DMS 273 treated with DMSO at 0.1 percent for 48 hours (cell line): Measurements from ENCODE around the gene BSPRY.
"Not testable (repeated sequence)": the region's sequence is repeated elsewhere in the genome, so short reads cannot be mapped to it uniquely, and the experiment has no call there.

ENCODE experiments used
- DNase-seq: peaks from one replicate; lab custom pipeline; 2025; lab: John Stamatoyannopoulos, UW

The BSPRY gene

DNA sequence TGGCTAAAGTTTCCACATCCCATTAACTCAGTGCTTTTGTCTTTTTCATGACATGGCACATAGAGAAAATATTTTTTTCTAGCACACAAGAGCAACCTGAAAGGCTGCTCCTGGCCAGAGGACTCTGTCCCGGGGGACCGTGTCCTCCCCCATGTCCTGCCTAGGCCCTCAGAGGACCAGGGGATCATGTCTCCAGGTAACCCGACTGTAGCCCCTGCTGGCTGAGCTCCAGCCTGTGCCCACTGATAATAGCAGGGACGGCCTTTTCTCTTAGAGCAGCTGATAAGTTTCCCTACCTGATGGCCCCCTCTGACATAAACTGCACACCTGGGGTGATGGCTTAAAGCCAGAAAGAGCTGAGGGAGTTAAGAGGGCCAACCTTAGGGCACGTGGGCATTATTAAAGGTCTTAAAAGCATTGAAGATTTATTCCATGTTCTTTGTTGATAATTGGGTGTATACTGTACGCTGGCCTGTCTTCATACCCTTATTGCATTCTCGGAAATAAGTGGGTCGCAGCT, 21.5 kb downstream of the BSPRY start:
- DNase-seq, result no peak

DNA sequence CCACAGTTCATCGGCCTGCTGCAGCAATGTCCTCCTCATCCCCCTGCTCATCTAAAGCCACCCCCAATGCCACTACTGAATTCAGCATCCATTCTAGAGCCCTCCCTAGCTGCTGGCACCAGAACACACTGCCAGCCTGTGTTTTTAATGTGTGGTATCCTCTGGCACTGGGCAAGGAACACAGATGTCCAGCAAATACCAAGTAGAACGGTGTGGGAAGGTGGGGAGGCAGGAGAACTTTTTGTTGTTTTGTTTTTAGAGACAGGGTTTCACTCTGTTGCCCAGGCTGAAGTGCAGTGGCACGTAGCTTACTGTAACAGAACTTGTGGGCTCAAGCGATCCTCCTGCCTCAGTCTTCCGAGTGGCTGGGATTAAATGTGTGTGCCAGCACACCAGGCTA, 22.7 kb downstream of the BSPRY start:
- no peak for DNase-seq

DNA sequence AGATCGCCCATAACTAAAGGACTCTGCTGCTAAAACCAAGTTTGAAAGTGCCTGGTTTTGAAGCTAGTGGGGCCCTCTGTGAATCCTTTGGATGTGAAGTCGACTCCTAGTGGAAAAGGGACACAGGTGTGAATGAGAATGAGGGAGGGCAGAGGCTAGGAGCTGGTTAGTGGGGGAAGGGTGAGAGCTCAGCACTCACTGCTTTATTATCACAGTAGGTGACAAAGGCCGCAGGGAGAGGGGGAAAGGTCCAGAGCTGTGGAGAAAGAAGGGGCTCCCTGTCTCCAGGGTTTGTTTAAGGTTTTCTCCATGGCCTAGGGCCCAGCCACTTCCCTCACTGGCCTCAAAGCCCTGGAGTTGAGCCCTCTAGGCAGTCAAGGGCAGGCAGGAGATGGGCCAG, 23.9 kb downstream of the BSPRY start:
- no peak for DNase-seq

DNA sequence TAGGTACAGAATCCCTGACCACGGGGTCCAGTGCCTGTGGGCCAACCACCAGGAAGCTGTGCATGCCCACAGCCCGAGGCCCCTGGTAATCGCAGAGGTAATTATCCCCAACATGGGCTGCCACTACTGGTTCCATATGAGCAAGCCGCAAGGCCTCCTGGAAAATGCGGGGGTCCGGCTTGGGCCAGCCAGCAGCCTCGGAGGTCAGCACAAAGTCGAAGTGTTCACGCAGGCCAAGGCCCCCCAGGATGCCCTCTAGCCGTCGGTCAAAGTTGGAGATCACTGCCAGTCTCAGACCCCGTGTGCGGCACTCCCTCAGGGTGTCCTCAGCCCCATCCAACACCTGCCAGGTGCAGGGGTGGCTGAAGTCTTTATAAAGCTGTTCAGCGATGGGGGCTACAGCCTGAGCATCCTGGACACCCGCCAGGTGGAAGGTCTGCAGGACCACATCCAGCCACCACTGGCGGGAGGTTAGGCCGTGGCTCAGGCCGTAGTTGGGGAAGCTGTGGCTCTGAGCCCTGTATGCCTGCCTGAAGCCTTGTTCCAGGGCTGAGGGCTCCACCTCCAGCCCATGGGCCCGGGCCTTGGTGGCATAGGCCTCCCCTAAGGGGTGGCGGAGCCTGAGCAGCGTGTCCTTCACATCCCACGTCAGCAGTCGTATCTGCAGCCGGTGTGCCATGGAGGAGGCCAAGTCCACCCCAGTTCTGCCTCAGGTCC, 24.5 kb downstream of the BSPRY start:
- DNase-seq, result no peak

DNA sequence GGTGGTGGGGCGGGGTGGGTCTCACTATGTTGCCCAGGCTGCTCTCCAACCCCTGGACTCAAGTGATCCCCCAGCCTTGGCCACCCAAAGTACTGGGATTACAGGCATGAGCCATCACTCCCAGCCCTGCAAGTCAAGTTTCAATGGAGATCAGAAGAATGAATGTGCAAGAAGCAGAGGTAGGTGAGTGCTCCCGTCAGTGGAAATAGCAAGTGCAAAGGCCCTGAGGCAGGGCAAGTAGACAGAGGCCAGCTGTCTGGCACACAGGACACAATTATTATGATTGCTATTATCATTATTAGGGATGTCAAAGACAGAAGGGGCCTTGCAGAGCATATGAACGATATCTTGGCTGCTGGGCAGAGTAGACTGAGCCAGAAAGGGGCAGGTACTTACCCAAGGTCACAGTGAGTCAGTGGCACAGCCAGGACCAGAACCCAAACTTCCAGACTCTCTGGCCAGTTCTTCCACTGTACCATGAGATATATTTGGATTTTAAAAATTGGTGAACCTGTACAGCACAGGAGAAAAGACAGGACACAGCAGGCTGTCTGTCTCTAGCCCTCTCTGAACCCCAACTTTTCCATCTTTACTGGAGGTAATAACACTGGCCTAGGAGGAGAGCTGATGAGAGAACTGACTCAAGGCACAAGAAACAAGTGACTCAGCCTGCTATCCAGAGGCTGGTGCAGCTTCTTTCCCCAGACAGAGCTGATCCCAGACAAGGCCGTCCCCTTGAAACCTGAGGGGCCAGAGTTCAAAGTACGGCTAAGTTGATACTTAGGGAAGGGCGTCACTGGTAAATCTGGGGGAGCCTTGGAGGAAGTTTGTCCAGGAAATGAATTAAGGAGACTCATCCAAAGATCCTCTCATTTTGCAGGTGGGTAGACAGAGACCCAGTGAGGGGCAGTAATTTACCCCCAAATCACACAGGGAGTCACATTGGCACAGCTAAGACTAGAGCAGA, 26.0 kb downstream of the BSPRY start:
- DNase-seq, result no peak

DNA sequence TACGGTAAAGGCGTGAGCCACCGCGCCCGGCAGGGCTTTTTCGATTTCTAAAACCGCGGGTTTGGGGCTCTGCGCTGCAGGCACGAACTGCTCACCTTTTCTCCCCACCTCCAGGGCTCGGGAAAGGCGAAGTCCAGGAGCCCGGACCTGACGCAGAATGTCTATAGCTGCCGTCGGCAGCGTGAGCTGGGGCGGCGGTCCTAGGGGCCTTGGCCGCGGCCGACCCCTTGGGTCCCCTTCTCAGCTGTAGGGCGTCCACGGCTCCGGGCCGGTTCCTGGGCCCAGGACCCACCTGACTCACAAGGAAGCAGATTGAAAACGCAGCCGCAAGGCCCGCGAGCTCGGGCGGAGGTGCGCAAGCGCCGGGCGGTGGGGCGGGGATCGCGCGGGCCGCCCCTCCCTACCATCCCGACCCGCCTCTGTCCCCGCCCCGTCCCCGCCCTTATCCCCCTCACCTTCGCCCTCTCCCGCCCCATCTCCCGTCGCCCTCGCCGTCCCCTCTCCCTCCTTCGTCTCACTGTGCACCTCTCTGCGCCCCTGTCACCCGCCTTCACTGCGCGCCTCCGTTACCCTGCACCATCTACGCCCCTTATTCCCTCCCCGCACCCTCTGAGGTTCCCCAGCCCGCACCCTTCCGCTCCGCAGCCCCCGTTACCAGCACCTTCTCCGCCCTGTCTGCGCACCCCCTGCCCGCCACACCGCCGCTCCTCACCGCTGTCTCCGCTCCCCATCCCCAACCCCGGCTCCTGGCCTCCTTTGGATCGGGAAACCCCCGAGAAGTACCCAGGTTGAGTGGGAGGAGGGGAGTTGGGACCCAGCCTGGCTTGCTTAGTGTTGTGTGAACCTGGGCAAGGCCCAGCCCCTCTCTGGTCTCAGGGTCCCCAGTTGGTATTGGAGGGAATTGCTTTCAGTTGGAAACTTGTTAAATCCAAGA, 27.6 kb downstream of the BSPRY start, which contains the start of gene HDHD3:
HDHD3 (minus strand) TSS at position 353 of the 934 bp plus-strand sequence. CDS start 2,632 bp downstream, outside the sequence.
- peak; percentile 44 for DNase-seq

DNA sequence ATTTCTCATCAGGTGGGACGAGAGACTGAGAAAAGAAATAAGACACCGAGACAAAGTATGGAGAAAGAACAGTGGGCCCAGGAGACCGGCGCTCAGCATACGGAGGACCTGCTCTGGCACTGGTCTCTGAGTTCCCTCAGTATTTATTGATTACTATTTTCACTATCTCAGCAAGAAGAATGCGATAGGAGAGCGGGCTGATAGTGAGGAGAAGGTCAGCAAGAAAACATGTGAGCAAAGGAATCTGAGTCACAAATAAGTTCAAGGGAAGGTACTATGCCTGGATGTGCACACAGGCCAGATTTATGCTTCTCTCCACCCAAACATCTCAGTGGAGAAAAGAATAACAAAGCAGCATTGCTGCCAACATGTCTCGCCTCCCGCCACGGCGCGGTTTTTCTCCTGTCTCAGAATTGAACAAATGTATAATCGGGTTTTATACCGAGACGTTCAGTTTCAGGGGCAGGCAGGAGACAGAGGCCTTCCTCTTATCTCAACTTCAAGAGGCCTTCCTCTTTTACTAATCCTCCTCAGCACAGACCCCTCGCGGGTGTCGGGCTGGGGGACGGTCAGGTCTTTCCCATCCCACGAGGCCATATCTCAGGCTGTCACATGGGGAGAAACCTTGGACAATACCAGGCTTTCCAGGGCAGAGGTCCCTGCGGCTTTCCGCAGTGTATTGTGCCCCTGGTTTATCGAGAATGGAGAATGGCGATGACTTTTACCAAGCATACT, 29.9 kb downstream of the BSPRY start:
- DNase-seq, result not testable (repeated sequence)

DNA sequence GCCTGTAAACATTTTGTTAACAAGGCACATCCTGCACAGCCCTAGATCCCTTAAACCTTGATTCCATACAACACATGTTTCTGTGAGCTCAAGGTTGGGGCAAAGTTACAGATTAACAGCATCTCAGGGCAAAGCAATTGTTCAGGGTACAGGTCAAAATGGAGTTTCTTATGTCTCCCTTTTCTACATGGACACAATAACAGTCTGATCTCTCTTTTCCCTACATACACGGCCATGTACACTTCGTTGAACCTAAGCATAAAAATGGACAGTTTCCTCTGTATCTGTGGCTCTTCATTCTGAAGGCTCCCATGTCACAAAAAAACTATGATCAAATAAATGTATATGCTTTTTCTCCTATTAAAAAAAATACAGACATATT, 30.5 kb downstream of the BSPRY start:
- not testable (repeated sequence) for DNase-seq

DNA sequence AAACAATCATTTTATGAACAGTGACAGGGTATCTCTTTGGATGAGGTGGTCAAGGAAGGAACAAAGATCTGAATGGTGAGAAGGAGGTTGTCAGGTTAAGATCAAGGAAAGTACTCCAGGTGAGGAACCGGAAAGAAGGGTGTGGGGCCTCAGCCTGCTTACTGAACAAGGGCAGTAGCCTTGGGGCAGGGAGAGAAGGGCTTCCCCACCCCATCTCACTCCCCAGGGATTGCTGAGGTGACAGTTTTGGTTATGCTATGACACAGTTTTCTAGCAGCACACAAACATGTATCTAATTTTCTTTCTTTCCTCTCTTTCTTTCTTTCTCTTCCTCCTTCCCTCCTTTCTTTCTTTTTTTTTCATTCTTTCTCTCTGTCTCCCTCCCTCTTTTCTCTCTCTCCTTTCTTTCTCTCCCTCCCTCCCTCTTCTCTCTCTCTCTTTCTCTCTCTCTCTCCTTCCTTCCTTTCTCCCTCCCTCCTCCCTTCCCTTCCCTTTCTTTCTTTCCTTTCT, 31.6 kb downstream of the BSPRY start:
- no peak for DNase-seq

DNA sequence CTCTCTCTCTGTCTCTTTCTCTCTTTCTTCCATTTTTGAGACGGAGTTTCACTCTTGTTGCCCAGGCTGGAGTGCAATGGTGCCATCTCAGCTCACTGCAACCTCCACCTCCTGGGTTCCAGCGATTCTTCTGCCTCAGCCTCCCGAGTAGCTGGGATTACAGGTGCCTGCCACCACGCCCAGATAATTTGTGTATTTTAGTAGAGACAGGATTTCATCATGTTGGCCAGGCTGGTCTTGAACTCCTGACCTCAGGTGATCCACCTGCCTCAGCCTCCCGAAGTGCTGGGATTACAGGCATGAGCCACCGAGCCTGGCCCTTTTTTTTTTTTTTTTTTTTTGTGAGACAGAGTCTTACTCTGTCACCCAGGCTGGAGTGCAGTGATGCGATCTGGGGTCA, 32.1 kb downstream of the BSPRY start:
- not testable (repeated sequence) for DNase-seq

DNA sequence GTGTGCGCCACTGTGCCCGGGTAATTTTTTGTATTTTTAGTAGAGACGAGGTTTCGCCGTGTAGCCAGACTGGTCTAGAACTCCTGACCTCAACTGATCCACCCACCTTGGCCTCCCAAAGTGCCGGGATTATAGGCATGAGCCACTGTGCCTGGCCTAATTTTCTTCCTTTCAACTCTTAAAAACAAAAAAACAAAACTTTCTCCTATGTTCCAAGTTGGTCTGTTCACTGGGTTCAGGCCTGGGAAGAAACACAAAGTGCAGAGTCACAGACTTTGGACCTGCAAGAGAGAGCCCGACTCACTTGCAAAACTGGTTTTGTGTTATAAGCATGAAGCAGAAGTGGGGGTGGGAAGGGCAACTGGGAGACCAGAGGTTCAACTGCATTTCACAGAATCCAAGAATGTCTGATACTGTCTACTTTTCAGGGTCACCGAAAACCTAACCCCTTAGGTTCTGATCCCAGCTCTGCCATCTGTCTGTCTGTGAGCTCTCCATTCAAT, 32.6 kb downstream of the BSPRY start:
- no peak for DNase-seq

DNA sequence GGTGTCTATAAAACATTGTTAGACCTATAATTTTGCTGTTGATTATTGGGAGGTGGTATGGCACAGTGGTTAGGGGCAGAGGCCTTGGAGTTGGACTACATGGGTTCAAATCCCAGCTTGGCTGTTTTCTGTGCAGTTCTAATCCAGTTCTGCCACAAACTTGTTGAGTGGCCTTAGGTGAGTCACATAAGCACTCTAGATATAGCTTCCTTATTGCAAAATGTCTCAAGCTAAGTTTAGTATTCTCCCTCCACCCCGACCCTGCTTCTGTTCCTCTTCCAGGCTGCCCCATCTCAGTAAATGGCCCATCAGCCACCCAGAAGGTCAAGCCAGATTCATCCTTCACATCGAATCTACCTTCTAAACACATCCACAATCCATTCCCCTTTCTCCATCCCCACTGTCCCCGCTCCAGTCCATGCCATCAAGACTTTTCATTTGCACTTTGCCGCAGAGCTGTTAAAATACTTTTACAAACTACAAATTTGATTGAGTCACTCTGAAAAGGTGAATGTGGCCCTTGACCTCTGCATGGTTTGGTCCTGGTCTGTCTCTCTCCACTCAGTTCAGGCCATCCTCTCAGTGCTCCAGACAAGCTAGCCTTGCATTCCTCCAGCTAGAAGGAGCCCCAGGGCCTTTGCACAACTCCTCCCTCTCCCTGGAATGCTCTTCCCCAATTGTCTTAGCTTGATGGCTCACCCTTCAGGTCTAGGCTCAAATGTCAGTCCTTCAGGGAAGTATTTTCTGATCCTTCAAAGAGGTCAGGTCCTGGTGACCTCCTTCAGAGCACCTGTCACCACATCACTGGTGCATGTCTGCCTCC, 37.4 kb downstream of the BSPRY start:
- no peak for DNase-seq

DNA sequence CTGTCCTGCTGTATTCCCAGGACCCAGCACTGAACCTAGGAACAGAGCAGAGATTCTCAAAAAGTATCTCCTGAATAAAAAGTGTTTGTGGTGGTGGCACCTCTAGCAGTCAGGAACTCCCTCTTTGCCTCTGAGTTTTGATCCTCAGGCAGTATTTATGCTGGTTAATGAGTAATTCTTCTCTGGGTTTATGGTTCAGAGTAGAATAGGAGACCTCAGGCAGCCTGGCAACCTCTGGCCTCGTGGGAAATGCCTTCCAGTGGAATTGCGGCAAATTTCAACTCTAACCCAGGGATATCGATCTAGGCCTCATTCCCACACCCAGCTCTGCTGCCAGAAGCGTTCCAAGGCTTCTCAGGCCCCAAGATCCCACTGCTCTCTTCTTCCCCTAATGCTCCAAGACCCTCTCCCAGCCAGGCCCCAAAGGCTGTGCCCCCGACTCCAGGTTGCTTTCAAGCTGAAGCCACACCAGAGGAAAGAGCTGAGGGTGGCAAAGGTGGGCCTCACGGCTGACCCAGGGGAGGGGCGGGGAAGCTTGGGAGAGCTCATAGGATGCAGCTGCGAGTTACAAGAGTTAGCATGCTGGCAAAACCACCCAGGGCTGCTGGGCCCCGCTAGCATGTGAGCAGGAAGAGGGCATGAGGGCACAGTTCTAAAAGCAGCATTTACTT, 38.4 kb downstream of the BSPRY start:
- DNase-seq, result no peak

DNA sequence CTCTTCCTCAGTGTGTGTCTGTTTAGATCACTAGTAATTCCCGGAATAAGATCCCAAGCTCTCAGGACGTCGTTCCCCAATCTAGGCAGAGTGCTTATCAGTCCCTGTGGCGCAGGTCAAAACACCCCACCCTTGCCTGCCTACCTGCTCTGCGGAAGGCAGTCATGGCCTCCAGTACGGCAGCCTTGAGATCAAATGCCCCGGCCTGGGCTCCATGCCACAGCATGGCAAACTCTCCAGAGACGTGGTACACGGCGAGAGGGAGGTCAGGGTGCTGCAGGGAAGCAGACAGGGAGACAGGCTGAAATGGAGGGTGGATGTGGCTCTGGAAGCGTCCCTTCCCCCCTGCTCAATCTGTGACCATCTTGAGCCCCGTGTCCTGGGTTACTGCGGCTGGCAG, 39.5 kb downstream of the BSPRY start:
- no peak for DNase-seq

DNA sequence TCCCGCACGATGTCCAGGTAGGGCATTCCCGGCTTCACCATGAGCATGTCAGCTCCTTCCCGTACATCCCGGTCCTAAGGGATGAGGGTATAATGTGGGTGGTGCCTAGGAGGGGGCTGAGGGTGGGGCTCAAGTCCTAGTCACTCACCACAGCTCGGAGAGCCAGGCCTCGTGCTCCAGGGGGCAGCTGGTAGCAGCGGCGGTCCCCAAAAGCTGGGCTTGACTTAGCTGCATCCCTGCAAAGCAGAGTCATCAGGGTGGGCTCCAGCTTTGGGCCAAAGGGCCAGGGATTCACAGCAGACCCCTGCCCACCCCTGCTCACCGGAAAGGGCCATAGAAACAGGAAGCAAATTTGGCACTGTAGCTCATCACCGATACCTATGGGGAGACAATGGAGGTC, 40.1 kb downstream of the BSPRY start:
- no peak for DNase-seq

DNA sequence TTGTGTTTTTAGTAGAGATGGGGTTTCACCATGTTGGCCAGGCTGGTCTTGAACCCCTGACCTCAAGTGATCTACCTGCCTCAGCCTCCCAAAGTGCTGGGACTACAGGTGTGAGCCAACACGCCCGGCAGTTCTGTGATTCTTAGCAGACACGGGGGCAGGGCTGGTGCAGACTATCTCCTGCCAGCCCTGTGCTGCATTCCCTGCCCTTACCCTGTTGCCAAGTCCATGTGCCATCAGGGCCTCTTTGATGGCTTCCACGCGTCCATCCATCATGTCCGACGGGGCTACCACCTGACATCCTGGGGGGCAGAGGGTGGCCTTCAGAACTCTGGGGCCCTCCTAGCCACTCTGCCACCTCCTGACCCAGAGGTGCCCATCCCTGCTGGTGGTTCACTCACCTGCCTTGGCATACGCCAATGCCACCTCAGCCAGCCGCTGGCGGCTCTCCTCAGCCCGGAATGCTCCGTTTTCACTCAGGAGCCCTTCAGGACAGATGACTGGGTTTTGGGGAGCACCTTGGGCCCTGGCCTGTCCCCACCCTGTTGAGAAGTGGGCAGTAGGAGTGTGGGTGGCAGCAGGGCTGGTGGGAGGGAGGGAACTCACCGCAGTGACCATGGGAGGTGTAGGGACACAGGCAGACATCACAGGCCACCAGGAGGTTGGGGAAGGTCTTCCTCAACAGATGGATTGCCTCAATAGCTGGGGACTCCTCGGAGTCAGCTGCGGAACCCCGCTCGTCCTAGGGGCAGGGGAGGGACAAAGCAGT, 41.0 kb downstream of the BSPRY start:
- no peak for DNase-seq

DNA sequence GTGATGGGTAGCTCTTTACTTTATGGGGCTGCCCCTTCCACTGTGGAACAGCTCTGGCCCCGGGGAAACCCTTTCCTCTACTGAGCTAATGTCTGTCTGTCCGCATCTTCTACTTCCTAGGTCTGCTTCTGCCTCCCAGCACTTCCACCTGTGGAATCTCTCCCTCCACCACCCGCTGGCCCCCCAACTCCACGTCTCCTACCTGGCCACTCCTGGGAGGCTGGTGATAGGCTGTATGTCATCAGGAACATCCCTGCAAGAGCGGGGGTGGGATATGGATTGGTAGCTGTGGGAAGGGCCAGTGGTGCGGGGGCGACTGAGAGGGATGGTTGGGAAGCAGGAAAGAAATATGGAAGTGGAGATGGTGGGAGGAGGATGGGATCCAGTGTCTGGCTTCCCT, 42.6 kb downstream of the BSPRY start:
- DNase-seq, result no peak

DNA sequence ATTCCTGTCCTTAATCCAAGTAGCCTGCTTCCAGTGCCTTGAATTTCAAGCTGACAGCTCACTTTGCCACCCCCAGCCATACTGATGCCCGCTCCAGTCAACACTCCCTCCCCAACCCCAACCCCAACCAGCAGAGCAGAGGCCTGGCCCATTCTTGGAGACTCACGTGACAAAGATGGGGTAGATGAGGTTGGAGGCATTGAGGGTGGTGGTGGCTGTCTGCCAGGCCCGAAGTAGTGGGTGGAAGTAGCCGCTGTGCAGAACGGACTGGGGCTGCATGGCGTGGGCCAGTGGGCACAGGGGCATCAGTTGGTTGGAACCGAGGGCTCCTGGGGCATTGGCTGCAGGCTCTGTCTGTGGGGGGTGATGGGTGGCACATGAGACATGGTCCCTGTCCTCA, 43.9 kb downstream of the BSPRY start:
- no peak for DNase-seq
